BJ (cell line): Measurements from ENCODE around the gene FAM13C. TPM values are rescaled to one million over a fixed set of nuclear protein-coding genes. Genes with fewer than 3 reads are reported as not detected.

Source experiments
- CTCF ChIA-PET: fragments of 350-600 bp; formaldehyde crosslinking; extraction: SDS; loops from one replicate; lab custom pipeline; 2021; ENCODE audit warnings: antibody characterized with exemption, inconsistent platforms; lab: Yijun Ruan, JAX
- POLR2A ChIA-PET: fragments of 300-600 bp; sonication (Branson Sonifier 250); formaldehyde crosslinking; extraction: SDS; loops from one replicate; lab custom pipeline; 2021; ENCODE audit warnings: antibody characterized with exemption; lab: Charles Lee
- DNase-seq: peaks from one replicate; pipeline ENCODE4 v3.0.0-alpha.2; 2011; ENCODE audit warnings: low read depth
- H3K27me3 ChIP-seq: 2 replicates; pipeline ENCODE4 v1.6.0; 2011; ENCODE audit warnings: low read length; ENCODE audit not compliant: control insufficient read depth, insufficient read depth
- H3K36me3 ChIP-seq: 2 replicates; pipeline ENCODE4 v1.5.1; 2011; ENCODE audit warnings: low read length; ENCODE audit not compliant: control insufficient read depth, insufficient read depth
- H3K4me3 ChIP-seq: 2 replicates; pipeline ENCODE4 v1.5.1; 2011; ENCODE audit warnings: low read depth, mild to moderate bottlenecking, control low read depth, low read length
- CTCF ChIP-seq: IDR thresholded peaks from 2 replicates; pipeline ENCODE4 v1.5.1; 2011; ENCODE audit warnings: low read depth, mild to moderate bottlenecking, control low read depth, inconsistent platforms, low read length, moderate library complexity; ENCODE audit not compliant: insufficient read depth
- polyA plus RNA-seq: library from polyadenylated mRNA; depleted of rRNA; stranded (reverse); fragments of >200 nt; gene quantifications from 2 replicates; pipeline ENCODE4 v1.2.3, GENCODE V29; 2011

Gene FAM13C
- polyA plus RNA-seq, 1 experiment: not detected

- H3K36me3 ChIP-seq: no peaks in the 10 kb centered on the region
- no peak for DNase-seq
- H3K4me3 ChIP-seq: no peak overlapping the region
- ChIA-PET POLR2A (no interaction called here), CTCF (interaction anchor here (0.9 kb wide), 1 partner anchor 9 kb away, joined by 3 read pairs; no protein-coding TSS in a partner anchor)
- H3K27me3 ChIP-seq: peaks cover 5% of the 10 kb centered on the region
- no peak for TF ChIP-seq CTCF
These were observed 3.8 kb downstream of the FAM13C start for GRCh38 chr10:59358576-59358975.

- no peak overlapping the region for H3K4me3 ChIP-seq
- ChIA-PET POLR2A (no interaction called here), CTCF (no interaction called here)
- DNase-seq: no peak
- H3K27me3 ChIP-seq: no peaks in the 10 kb centered on the region
- H3K36me3 ChIP-seq: no peaks in the 10 kb centered on the region
- no peak for TF ChIP-seq CTCF
These were observed 7.9 kb downstream of the FAM13C start for GRCh38 chr10:59354434-59354833.

- no peaks in the 10 kb centered on the region for H3K27me3 ChIP-seq
- DNase-seq: no peak
- no peaks in the 10 kb centered on the region for H3K36me3 ChIP-seq
- no peak for TF ChIP-seq CTCF
- ChIA-PET CTCF (no interaction called here), POLR2A (no interaction called here)
- no peak overlapping the region for H3K4me3 ChIP-seq
These were observed 11.8 kb downstream of the FAM13C start for GRCh38 chr10:59350558-59350957.

GRCh38 chr10:59346321-59346720 lies 16.0 kb downstream of the FAM13C start:
- CTCF ChIA-PET: no interaction called here
- no peak for DNase-seq
- Histone ChIP-seq H3K27me3 (no peaks in the 10 kb centered on the region), H3K36me3 (no peaks in the 10 kb centered on the region), H3K4me3 (no peak overlapping the region)
- no peak for TF ChIP-seq CTCF
- POLR2A ChIA-PET: no interaction called here

- TF ChIP-seq CTCF: no peak
- no peak for DNase-seq
- H3K4me3 ChIP-seq: no peak overlapping the region
- ChIA-PET POLR2A (no interaction called here), CTCF (interaction anchor here (1.9 kb wide), 1 partner anchor 20 kb away, joined by 4 read pairs; the partner anchor contains the start of gene FAM13C)
- H3K36me3 ChIP-seq: no peaks in the 10 kb centered on the region
- no peaks in the 10 kb centered on the region for H3K27me3 ChIP-seq
These were observed 19.6 kb downstream of the FAM13C start for GRCh38 chr10:59342723-59343122.
